Liver (tissue), 9 donors: ENCODE measurements around the gene FOXO6. TPM values are rescaled to one million over a fixed set of nuclear protein-coding genes. Genes with fewer than 3 reads are reported as not detected.

Experiments used
- DNase-seq: peaks from one replicate; pipeline ENCODE4 v3.0.0-alpha.2; 2017; ENCODE audit warnings: low spot score
- H3K27ac ChIP-seq, 2 donors: one replicate each; pipeline ENCODE4 v1.7.0; 2013; ENCODE audit warnings: inconsistent platforms in 2 of 2, low read length in 2 of 2, control low read depth in 1 of 2, low read depth in 1 of 2, mild to moderate bottlenecking in 1 of 2
- H3K27me3 ChIP-seq, 4 donors: one replicate each; pipeline versions ENCODE4 v1.6.1 to v1.7.0; 2013; ENCODE audit warnings: low read length in 3 of 4, inconsistent platforms in 1 of 4, mild to moderate bottlenecking in 1 of 4, moderate library complexity in 1 of 4; ENCODE audit not compliant: control insufficient read depth in 4 of 4, insufficient read depth in 4 of 4
- H3K36me3 ChIP-seq, 4 donors: one replicate each; pipeline versions ENCODE4 v1.6.1 to v1.7.0; 2013; ENCODE audit warnings: low read length in 3 of 4, mild to moderate bottlenecking in 3 of 4, low read depth in 1 of 4, moderate library complexity in 1 of 4; ENCODE audit not compliant: control insufficient read depth in 4 of 4, insufficient read depth in 3 of 4
- H3K4me1 ChIP-seq, 4 donors: one replicate each; pipeline versions ENCODE4 v1.6.1 to v1.7.0; 2013; ENCODE audit warnings: low read length in 3 of 4, mild to moderate bottlenecking in 3 of 4, moderate library complexity in 1 of 4; ENCODE audit not compliant: control insufficient read depth in 4 of 4, insufficient read depth in 4 of 4
- H3K4me3 ChIP-seq, 3 donors: one replicate each; pipeline versions ENCODE4 v1.6.1 to v1.7.0; 2013; ENCODE audit warnings: low read length in 3 of 3, control low read depth in 1 of 3, low read depth in 1 of 3, mild to moderate bottlenecking in 1 of 3
- H3K9ac ChIP-seq, 2 donors: one replicate each; pipeline ENCODE4 v1.7.0; 2013; ENCODE audit warnings: low read length in 2 of 2, mild to moderate bottlenecking in 2 of 2, moderate library complexity in 2 of 2, control low read depth in 1 of 2, low read depth in 1 of 2
- H3K9me3 ChIP-seq, 4 donors: one replicate each; pipeline versions ENCODE4 v1.6.1 to v1.7.0; 2013; ENCODE audit warnings: low read length in 3 of 4; ENCODE audit not compliant: control insufficient read depth in 4 of 4
- EGR1 ChIP-seq, 2 donors: IDR thresholded peaks; 2 replicates each; pipeline ENCODE4 v1.6.1; 2016 to 2018; ENCODE audit warnings: antibody characterized with exemption in 2 of 2, low read depth in 2 of 2
- FOXA1 ChIP-seq: IDR thresholded peaks from 2 replicates; pipeline ENCODE4 v1.6.1; 2016; ENCODE audit warnings: antibody characterized with exemption
- GABPA ChIP-seq, 2 donors: IDR thresholded peaks in 1 of 2; conservative IDR thresholded peaks in 1 of 2; 2 replicates each; pipeline ENCODE4 v1.6.1; 2016; ENCODE audit warnings: antibody characterized with exemption in 2 of 2, mild to moderate bottlenecking in 1 of 2, moderate library complexity in 1 of 2
- HNF4A ChIP-seq, 2 donors: conservative IDR thresholded peaks; 2 replicates each; pipeline ENCODE4 v1.6.1; 2016; ENCODE audit warnings: antibody characterized with exemption in 2 of 2, mild to moderate bottlenecking in 2 of 2
- HNF4G ChIP-seq: IDR thresholded peaks from 2 replicates; pipeline ENCODE4 v1.6.1; 2016; ENCODE audit warnings: antibody characterized with exemption
- JUND ChIP-seq, 2 donors: IDR thresholded peaks; 2 replicates each; pipeline ENCODE4 v1.6.1; 2016; ENCODE audit warnings: antibody characterized with exemption in 2 of 2
- NR2F2 ChIP-seq: IDR thresholded peaks from 2 replicates; pipeline ENCODE4 v1.6.1; 2016; ENCODE audit warnings: antibody characterized with exemption
- RAD21 ChIP-seq, 2 donors: IDR thresholded peaks; 2 replicates each; pipeline ENCODE4 v1.6.1; 2016; ENCODE audit warnings: antibody characterized with exemption in 2 of 2, mild to moderate bottlenecking in 2 of 2
- RXRA ChIP-seq, 2 donors: IDR thresholded peaks; 2 replicates each; pipeline ENCODE4 v1.6.1; 2017 to 2018; ENCODE audit warnings: antibody characterized with exemption in 2 of 2, mild to moderate bottlenecking in 1 of 2
- SP1 ChIP-seq: IDR thresholded peaks from 2 replicates; pipeline ENCODE4 v1.6.1; 2018; ENCODE audit warnings: antibody characterized with exemption, mild to moderate bottlenecking
- TAF1 ChIP-seq: conservative IDR thresholded peaks from 2 replicates; pipeline ENCODE4 v1.6.1; 2016; ENCODE audit warnings: antibody characterized with exemption, mild to moderate bottlenecking
- YY1 ChIP-seq: IDR thresholded peaks from 2 replicates; pipeline ENCODE4 v1.6.1; 2016; ENCODE audit warnings: antibody characterized with exemption, mild to moderate bottlenecking
- WGBS: extraction: QIAGEN DNeasy Blood & Tissue Kit; methylation state at CpG from one replicate; pipeline ENCODE4 v1.1.7; 2013; 5-methylcytosine and 5-hydroxymethylcytosine counted together
- polyA plus RNA-seq, 2 donors: library from polyadenylated mRNA; stranded (reverse) in 1 of 2; unstranded in 1 of 2; fragments of 200-250 nt in 1 of 2; fragments of >200 nt in 1 of 2; fragmentation: Nextera tagmentation in 1 of 2; extraction: Ambion mirVana in 1 of 2; gene quantifications; one replicate each; pipeline versions ENCODE4 v1.2.1 to v1.2.3, GENCODE V29; 2013 to 2015
- total RNA-seq, 2 donors: library from RNA; depleted of rRNA; stranded (reverse); fragments of >200 nt; gene quantifications; one replicate each; pipeline ENCODE4 v1.2.3, GENCODE V29; 2014
- TF ChIP-seq, protein P1 (sequence below): IDR thresholded peaks from 2 replicates; pipeline ENCODE4 v1.6.1; 2016; ENCODE audit warnings: antibody characterized with exemption
- TF ChIP-seq, protein P2 (sequence below): IDR thresholded peaks from 2 replicates; pipeline ENCODE4 v1.6.1; 2016; ENCODE audit warnings: antibody characterized with exemption
- TF ChIP-seq, protein P3 (sequence below): fragments of 150-350 bp; IDR thresholded peaks from 2 replicates; pipeline ENCODE4 v1.5.1; 2017; ENCODE audit warnings: improper control_type of control experiment, low read depth, low read length; ENCODE audit not compliant: missing input control
- TF ChIP-seq, protein P4 (sequence below): IDR thresholded peaks from 2 replicates; pipeline ENCODE4 v1.6.1; 2016; ENCODE audit warnings: antibody characterized with exemption, mild to moderate bottlenecking
- donor health status: healthy.
- donor health status: healthy.
- donor health status: healthy.
- donor health status: healthy.
- donor health status: healthy.

Gene FOXO6
- total and polyA plus RNA-seq, 4 donors: 0.02 to 0.09 (median 0.08) TPM; not detected in 1

DNA sequence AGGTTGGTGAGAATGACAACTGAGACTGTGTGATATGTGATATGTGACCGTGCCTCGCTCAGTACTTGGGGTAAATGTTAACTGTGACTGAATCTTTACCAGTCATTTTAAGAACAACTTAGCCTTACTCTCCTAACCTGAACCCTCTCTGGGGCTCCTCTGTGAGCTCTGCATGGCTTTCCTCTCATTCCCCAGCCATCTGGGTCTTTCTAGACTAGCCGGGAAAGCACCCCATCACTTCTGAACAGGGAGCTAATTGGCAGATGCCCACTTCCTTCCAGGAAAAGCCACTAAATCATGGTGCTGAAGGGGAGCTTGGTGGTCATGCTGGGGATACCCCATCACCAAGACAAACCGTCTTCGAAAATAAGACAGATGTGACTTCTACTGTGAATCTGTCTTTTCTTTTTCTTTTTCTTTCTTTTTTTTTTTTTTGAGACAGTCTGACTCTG, 16.5 kb upstream of the FOXO6 start:
- no peak overlapping the region for H3K4me3 ChIP-seq
- H3K4me1 ChIP-seq: no peaks in the 10 kb centered on the region
- H3K27me3 ChIP-seq: no peaks in the 10 kb centered on the region
- 83% methylated on average over 5 of the region's 5 CpGs for WGBS
- peak; percentile 14 for DNase-seq
- TF ChIP-seq RXRA (IDR thresholded peaks at IDR 0.05): no peak
- no peak for TF ChIP-seq SP1
- TF ChIP-seq GABPA (IDR thresholded peaks at IDR 0.05 in 1 of 2, conservative IDR thresholded peaks at IDR 0.05 in 1 of 2): no peak
- TF ChIP-seq, protein P1, sequence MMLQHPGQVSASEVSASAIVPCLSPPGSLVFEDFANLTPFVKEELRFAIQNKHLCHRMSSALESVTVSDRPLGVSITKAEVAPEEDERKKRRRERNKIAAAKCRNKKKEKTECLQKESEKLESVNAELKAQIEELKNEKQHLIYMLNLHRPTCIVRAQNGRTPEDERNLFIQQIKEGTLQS: no peak
- TF ChIP-seq, protein P2, sequence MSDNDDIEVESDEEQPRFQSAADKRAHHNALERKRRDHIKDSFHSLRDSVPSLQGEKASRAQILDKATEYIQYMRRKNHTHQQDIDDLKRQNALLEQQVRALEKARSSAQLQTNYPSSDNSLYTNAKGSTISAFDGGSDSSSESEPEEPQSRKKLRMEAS: no peak
- TF ChIP-seq, protein P3, sequence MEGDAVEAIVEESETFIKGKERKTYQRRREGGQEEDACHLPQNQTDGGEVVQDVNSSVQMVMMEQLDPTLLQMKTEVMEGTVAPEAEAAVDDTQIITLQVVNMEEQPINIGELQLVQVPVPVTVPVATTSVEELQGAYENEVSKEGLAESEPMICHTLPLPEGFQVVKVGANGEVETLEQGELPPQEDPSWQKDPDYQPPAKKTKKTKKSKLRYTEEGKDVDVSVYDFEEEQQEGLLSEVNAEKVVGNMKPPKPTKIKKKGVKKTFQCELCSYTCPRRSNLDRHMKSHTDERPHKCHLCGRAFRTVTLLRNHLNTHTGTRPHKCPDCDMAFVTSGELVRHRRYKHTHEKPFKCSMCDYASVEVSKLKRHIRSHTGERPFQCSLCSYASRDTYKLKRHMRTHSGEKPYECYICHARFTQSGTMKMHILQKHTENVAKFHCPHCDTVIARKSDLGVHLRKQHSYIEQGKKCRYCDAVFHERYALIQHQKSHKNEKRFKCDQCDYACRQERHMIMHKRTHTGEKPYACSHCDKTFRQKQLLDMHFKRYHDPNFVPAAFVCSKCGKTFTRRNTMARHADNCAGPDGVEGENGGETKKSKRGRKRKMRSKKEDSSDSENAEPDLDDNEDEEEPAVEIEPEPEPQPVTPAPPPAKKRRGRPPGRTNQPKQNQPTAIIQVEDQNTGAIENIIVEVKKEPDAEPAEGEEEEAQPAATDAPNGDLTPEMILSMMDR: no peak
- no peak for TF ChIP-seq YY1
- no peak for TF ChIP-seq JUND (IDR thresholded peaks at IDR 0.05)
- no peak for TF ChIP-seq TAF1
- no peak for TF ChIP-seq RAD21 (IDR thresholded peaks at IDR 0.05)
- TF ChIP-seq FOXA1: no peak
- TF ChIP-seq, protein P4, sequence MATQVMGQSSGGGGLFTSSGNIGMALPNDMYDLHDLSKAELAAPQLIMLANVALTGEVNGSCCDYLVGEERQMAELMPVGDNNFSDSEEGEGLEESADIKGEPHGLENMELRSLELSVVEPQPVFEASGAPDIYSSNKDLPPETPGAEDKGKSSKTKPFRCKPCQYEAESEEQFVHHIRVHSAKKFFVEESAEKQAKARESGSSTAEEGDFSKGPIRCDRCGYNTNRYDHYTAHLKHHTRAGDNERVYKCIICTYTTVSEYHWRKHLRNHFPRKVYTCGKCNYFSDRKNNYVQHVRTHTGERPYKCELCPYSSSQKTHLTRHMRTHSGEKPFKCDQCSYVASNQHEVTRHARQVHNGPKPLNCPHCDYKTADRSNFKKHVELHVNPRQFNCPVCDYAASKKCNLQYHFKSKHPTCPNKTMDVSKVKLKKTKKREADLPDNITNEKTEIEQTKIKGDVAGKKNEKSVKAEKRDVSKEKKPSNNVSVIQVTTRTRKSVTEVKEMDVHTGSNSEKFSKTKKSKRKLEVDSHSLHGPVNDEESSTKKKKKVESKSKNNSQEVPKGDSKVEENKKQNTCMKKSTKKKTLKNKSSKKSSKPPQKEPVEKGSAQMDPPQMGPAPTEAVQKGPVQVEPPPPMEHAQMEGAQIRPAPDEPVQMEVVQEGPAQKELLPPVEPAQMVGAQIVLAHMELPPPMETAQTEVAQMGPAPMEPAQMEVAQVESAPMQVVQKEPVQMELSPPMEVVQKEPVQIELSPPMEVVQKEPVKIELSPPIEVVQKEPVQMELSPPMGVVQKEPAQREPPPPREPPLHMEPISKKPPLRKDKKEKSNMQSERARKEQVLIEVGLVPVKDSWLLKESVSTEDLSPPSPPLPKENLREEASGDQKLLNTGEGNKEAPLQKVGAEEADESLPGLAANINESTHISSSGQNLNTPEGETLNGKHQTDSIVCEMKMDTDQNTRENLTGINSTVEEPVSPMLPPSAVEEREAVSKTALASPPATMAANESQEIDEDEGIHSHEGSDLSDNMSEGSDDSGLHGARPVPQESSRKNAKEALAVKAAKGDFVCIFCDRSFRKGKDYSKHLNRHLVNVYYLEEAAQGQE: no peak
- H3K27ac ChIP-seq: no peak overlapping the region
- H3K36me3 ChIP-seq: no peaks in the 10 kb centered on the region
- H3K9ac ChIP-seq: no peak overlapping the region
- no peaks in the 10 kb centered on the region for H3K9me3 ChIP-seq

DNA sequence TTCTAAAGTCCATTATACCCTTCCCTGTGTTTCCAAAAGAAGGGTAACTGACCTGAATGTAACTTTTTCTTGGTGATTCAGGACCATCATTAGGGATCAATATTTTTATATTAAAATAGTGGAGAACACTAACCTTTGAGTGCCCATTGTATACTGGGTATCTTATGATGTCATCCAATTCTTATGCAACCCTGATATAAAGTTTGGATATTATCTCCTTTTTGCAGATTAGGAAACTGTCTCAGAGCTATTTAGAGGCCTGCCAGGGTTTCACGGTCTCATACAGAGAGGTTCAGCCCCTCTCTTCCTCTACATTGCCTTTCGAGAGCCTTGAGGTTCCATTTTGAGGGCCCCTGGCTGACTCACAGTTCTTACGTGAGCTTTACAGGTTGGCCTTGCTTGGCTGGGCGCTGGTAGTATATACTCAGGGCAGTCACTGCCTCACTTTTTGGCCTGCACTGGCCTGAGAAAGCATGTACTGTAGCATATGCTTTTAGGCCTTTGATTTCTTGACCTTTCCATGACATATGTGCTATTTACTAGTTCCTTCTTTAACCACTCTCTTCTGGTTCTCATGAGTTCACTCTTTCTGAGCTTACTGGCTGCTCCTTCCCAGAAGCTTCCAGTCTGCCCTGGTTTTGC, 15.7 kb upstream of the FOXO6 start:
- H3K4me1 ChIP-seq: peaks cover 0 to 2% (median 0%) of the 10 kb centered on the region in 4 donors
- no peak overlapping the region for H3K9ac ChIP-seq
- H3K4me3 ChIP-seq: no peak overlapping the region
- TF ChIP-seq SP1 (no peak), NR2F2 (no peak), HNF4G (no peak), TAF1 (no peak), JUND (IDR thresholded peaks at IDR 0.05) (no peak), HNF4A (conservative IDR thresholded peaks at IDR 0.05) (no peak), RAD21 (IDR thresholded peaks at IDR 0.05) (no peak), EGR1 (IDR thresholded peaks at IDR 0.05; ENCODE audit: low read depth in 2 of 2) (no peak), RXRA (IDR thresholded peaks at IDR 0.05) (no peak), FOXA1 (no peak)
- TF ChIP-seq, protein P4: no peak
- TF ChIP-seq, protein P2: no peak
- TF ChIP-seq, protein P1: no peak
- TF ChIP-seq, protein P3: no peak
- no peaks in the 10 kb centered on the region for H3K9me3 ChIP-seq
- WGBS: 75% methylated on average over 4 of the region's 4 CpGs
- no peak overlapping the region for H3K27ac ChIP-seq
- DNase-seq: peak; percentile 21
- no peaks in the 10 kb centered on the region for H3K27me3 ChIP-seq
- H3K36me3 ChIP-seq: no peaks in the 10 kb centered on the region
